Measurements from ENCODE around the gene TSPAN5.

DNA sequence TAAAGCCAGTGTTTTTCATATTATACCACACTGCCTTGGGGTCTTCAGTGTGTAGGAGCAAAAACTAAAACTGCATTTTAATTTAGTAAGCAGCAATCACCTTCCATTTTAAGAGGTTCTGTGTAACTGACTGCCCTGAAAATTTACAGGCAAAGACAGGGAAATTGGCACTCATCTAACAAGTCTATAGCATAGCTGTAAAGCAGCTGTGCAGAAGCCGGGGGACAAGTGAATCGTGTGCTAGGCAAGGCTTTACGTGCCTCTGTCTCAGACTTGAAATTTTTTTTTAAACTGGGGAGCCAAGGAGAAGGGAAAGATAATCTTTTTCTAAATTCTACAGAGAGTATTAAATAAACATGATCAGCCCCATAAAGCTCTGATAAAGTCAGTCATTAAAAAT lies 39.7 kb downstream of the TSPAN5 start:
- TF ChIP-seq, protein P1, sequence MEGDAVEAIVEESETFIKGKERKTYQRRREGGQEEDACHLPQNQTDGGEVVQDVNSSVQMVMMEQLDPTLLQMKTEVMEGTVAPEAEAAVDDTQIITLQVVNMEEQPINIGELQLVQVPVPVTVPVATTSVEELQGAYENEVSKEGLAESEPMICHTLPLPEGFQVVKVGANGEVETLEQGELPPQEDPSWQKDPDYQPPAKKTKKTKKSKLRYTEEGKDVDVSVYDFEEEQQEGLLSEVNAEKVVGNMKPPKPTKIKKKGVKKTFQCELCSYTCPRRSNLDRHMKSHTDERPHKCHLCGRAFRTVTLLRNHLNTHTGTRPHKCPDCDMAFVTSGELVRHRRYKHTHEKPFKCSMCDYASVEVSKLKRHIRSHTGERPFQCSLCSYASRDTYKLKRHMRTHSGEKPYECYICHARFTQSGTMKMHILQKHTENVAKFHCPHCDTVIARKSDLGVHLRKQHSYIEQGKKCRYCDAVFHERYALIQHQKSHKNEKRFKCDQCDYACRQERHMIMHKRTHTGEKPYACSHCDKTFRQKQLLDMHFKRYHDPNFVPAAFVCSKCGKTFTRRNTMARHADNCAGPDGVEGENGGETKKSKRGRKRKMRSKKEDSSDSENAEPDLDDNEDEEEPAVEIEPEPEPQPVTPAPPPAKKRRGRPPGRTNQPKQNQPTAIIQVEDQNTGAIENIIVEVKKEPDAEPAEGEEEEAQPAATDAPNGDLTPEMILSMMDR (IDR thresholded peaks at IDR 0.05; ENCODE audit: poor library complexity): no peak
- no peak for TF ChIP-seq EZH2 (IDR thresholded peaks at IDR 0.05; ENCODE audit: borderline replicate concordance)

Measured in hepatocyte (in vitro differentiated cells).